22Rv1 (cell line): ENCODE data around the gene PNPO.

Source experiments
- CTCF ChIP-seq: fragments of 450-650 bp; IDR thresholded peaks from 2 replicates; pipeline ENCODE4 v1.5.1; 2017; ENCODE audit warnings: mild to moderate bottlenecking
- ZFX ChIP-seq: fragments of 450-650 bp; IDR thresholded peaks from 2 replicates; pipeline ENCODE4 v1.6.1; 2017; ENCODE audit warnings: antibody characterized with exemption, borderline replicate concordance

- TF ChIP-seq CTCF (no peak), ZFX (no peak)
These were observed 46.6 kb upstream of the PNPO start for GRCh38 chr17:47894498-47895346.
